Measurements from ENCODE around the gene HS3ST4.

- no peak for TF ChIP-seq EZH2 (IDR thresholded peaks at IDR 0.05)
- no peak for TF ChIP-seq ZFX (IDR thresholded peaks at IDR 0.05)
- no peak for TF ChIP-seq EZH2phosphoT487 (IDR thresholded peaks at IDR 0.05; ENCODE audit: borderline replicate concordance)
- no peak for TF ChIP-seq MAX (IDR thresholded peaks at IDR 0.05)
- no peak for TF ChIP-seq RAD21 (IDR thresholded peaks at IDR 0.05; ENCODE audit: low read depth)
- TF ChIP-seq CTCF (IDR thresholded peaks at IDR 0.05 in 2 of 3, conservative IDR thresholded peaks at IDR 0.05 in 1 of 3; ENCODE audit: borderline replicate concordance in 1 of 3, insufficient read depth in 1 of 3, low read depth in 2 of 3, low read length in 2 of 3): no peak
- TF ChIP-seq YY1 (IDR thresholded peaks at IDR 0.05; ENCODE audit: extremely low read depth, insufficient replicate concordance, low read depth, low read length): no peak
- TF ChIP-seq JUND (IDR thresholded peaks at IDR 0.05): no peak
- no peak for TF ChIP-seq ELF1 (IDR thresholded peaks at IDR 0.05; ENCODE audit: borderline replicate concordance, low read depth)
- TF ChIP-seq EGR1 (IDR thresholded peaks at IDR 0.05; ENCODE audit: low read depth): no peak
- no peak for TF ChIP-seq SRF (IDR thresholded peaks at IDR 0.05; ENCODE audit: low read depth)
- TF ChIP-seq ZNF274 (IDR thresholded peaks at IDR 0.05; ENCODE audit: low read depth, low read length): no peak
- no peak for TF ChIP-seq POLR2AphosphoS5 (IDR thresholded peaks at IDR 0.05; ENCODE audit: low read depth, low read length)
Measured at GRCh38 chr16:25764466-25764865, 72.7 kb downstream of the HS3ST4 start.

Data from HCT116 (cell line).